Measurements from ENCODE around the gene NTRK2. TPM values are rescaled to one million over a fixed set of nuclear protein-coding genes. Genes with fewer than 3 reads are reported as not detected.

NTRK2 gene
- total RNA-seq, 1 experiment from 2014 or later: not detected

DNA sequence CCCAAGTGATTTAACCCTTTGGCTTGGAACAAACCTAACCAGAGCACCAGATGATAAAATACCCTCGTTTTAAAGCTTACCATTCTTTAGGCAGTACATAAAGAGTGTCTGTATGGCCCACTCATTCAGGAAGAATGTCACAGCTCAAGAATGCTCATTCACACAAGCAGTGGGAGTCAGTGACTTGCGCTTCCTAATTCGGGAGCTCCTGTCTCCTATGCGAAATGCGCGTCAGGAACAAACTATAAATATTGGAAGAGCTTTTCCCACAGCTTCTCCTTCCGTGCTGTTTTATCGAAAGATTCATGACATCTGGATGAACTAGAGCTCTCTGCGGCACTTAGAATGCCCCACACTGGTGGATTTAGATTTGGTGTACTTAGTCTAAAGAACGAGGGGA lies 66.6 kb downstream of the NTRK2 start:
- no peak overlapping the region for H2AFZ ChIP-seq (ENCODE audit: low read depth, low read length, poor library complexity, severe bottlenecking)
- ChIA-PET CTCF (no interaction called here), RAD21 (ENCODE audit: low non-redundant PET in 1 of 2, low total read pairs in 2 of 2, uncharacterized antibody in 2 of 2, unreplicated experiment in 2 of 2) (no interaction called here), POLR2A (no interaction called here)
- H3K36me3 ChIP-seq (ENCODE audit: control insufficient read depth in 1 of 2, insufficient read depth in 2 of 2, low read length in 2 of 2): no peaks in the 10 kb centered on the region
- no peaks in the 10 kb centered on the region for H3K4me1 ChIP-seq (ENCODE audit: control insufficient read depth in 1 of 2, insufficient read depth in 2 of 2, low read length in 2 of 2)
- ATAC-seq: no peak
- no peaks in the 10 kb centered on the region for H3K9me3 ChIP-seq (ENCODE audit: control insufficient read depth in 1 of 2, insufficient read depth in 1 of 2, low read depth in 1 of 2, low read length in 2 of 2)
- no peaks in the 10 kb centered on the region for H3K27me3 ChIP-seq (ENCODE audit: insufficient read depth, low read length)
- no peak overlapping the region for H3K27ac ChIP-seq (ENCODE audit: low read depth, low read length)
- H3K4me3 ChIP-seq (replicated peaks in 1 of 2; ENCODE audit: low read depth in 1 of 2, low read length in 2 of 2): no peak overlapping the region
- BruUV-seq (replicated peaks): no TSS peak
- H4K20me1 ChIP-seq (ENCODE audit: insufficient read depth): no peaks in the 10 kb centered on the region
- intact Hi-C loops (cut with micrococcal nuclease): no loop called here
- H3K79me2 ChIP-seq (ENCODE audit: insufficient read depth, low read length): no peaks in the 10 kb centered on the region
- no peak for DNase-seq (ENCODE audit: low read depth, low spot score)
- H3K4me2 ChIP-seq (ENCODE audit: low read length): no peak overlapping the region
- no peak overlapping the region for H3K9ac ChIP-seq (ENCODE audit: low read length)
- TF ChIP-seq, protein P1, sequence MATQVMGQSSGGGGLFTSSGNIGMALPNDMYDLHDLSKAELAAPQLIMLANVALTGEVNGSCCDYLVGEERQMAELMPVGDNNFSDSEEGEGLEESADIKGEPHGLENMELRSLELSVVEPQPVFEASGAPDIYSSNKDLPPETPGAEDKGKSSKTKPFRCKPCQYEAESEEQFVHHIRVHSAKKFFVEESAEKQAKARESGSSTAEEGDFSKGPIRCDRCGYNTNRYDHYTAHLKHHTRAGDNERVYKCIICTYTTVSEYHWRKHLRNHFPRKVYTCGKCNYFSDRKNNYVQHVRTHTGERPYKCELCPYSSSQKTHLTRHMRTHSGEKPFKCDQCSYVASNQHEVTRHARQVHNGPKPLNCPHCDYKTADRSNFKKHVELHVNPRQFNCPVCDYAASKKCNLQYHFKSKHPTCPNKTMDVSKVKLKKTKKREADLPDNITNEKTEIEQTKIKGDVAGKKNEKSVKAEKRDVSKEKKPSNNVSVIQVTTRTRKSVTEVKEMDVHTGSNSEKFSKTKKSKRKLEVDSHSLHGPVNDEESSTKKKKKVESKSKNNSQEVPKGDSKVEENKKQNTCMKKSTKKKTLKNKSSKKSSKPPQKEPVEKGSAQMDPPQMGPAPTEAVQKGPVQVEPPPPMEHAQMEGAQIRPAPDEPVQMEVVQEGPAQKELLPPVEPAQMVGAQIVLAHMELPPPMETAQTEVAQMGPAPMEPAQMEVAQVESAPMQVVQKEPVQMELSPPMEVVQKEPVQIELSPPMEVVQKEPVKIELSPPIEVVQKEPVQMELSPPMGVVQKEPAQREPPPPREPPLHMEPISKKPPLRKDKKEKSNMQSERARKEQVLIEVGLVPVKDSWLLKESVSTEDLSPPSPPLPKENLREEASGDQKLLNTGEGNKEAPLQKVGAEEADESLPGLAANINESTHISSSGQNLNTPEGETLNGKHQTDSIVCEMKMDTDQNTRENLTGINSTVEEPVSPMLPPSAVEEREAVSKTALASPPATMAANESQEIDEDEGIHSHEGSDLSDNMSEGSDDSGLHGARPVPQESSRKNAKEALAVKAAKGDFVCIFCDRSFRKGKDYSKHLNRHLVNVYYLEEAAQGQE (IDR thresholded peaks at IDR 0.05; ENCODE audit: low read depth): no peak
- TF ChIP-seq, protein P2, sequence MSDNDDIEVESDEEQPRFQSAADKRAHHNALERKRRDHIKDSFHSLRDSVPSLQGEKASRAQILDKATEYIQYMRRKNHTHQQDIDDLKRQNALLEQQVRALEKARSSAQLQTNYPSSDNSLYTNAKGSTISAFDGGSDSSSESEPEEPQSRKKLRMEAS (IDR thresholded peaks at IDR 0.05): no peak
- TF ChIP-seq CEBPB (IDR thresholded peaks at IDR 0.05; ENCODE audit: low read depth) (no peak), RAD21 (IDR thresholded peaks at IDR 0.05; ENCODE audit: low read depth) (no peak), YY1 (IDR thresholded peaks at IDR 0.05; ENCODE audit: extremely low read depth, insufficient replicate concordance, low read depth, low read length) (no peak), ELF1 (IDR thresholded peaks at IDR 0.05; ENCODE audit: borderline replicate concordance, low read depth) (no peak), SIN3A (IDR thresholded peaks at IDR 0.05; ENCODE audit: low read depth) (no peak), SP1 (IDR thresholded peaks at IDR 0.05; ENCODE audit: low read depth) (no peak), EGR1 (IDR thresholded peaks at IDR 0.05; ENCODE audit: low read depth) (no peak), EZH2phosphoT487 (IDR thresholded peaks at IDR 0.05; ENCODE audit: borderline replicate concordance) (no peak), TCF7L2 (IDR thresholded peaks at IDR 0.05; ENCODE audit: borderline replicate concordance, extremely low read depth, insufficient read depth, insufficient read length) (no peak), EZH2 (IDR thresholded peaks at IDR 0.05) (no peak), FOSL1 (IDR thresholded peaks at IDR 0.05; ENCODE audit: low read depth) (no peak), POLR2AphosphoS5 (IDR thresholded peaks at IDR 0.05; ENCODE audit: low read depth, low read length) (no peak), ZNF274 (IDR thresholded peaks at IDR 0.05; ENCODE audit: low read depth, low read length) (no peak)
- TF ChIP-seq, protein P3, sequence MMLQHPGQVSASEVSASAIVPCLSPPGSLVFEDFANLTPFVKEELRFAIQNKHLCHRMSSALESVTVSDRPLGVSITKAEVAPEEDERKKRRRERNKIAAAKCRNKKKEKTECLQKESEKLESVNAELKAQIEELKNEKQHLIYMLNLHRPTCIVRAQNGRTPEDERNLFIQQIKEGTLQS (IDR thresholded peaks at IDR 0.05): no peak
- TF ChIP-seq, protein P4, sequence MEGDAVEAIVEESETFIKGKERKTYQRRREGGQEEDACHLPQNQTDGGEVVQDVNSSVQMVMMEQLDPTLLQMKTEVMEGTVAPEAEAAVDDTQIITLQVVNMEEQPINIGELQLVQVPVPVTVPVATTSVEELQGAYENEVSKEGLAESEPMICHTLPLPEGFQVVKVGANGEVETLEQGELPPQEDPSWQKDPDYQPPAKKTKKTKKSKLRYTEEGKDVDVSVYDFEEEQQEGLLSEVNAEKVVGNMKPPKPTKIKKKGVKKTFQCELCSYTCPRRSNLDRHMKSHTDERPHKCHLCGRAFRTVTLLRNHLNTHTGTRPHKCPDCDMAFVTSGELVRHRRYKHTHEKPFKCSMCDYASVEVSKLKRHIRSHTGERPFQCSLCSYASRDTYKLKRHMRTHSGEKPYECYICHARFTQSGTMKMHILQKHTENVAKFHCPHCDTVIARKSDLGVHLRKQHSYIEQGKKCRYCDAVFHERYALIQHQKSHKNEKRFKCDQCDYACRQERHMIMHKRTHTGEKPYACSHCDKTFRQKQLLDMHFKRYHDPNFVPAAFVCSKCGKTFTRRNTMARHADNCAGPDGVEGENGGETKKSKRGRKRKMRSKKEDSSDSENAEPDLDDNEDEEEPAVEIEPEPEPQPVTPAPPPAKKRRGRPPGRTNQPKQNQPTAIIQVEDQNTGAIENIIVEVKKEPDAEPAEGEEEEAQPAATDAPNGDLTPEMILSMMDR (IDR thresholded peaks at IDR 0.05 in 2 of 3, conservative IDR thresholded peaks at IDR 0.05 in 1 of 3; ENCODE audit: borderline replicate concordance in 1 of 3, insufficient read depth in 1 of 3, low read depth in 2 of 3, low read length in 2 of 3): no peak
- H3K9me2 ChIP-seq (ENCODE audit: insufficient read depth): no peaks in the 10 kb centered on the region

Data from HCT116 (cell line).